Esophagus squamous epithelium (tissue), 4 donors: ENCODE measurements around the gene GLRX3.

ENCODE experiments used
- CTCF ChIP-seq, 6 experiments: fragments of 450-650 bp in 4 of 6; fragments of 200-600 bp in 2 of 6; sonication (generic) in 2 of 6; IDR thresholded peaks; one replicate each; pipeline ENCODE4 v1.5.1; 2016 to 2019; ENCODE audit warnings: antibody characterized with exemption in 6 of 6, mild to moderate bottlenecking in 4 of 6, moderate library complexity in 4 of 6
- POLR2A ChIP-seq, 4 donors: fragments of 450-650 bp; IDR thresholded peaks; one replicate each; pipeline ENCODE4 v1.6.1; 2017; ENCODE audit warnings: antibody characterized with exemption in 4 of 4, mild to moderate bottlenecking in 4 of 4, moderate library complexity in 3 of 4

- TF ChIP-seq CTCF (IDR thresholded peaks at IDR 0.05) = no peak
- TF ChIP-seq POLR2A (IDR thresholded peaks at IDR 0.05) = no peak
Observed at GRCh38 chr10:130215931-130216231, 79.7 kb downstream of the GLRX3 start.
